ENCODE results near the gene SLC2A4. TPM values are rescaled to one million over a fixed set of nuclear protein-coding genes. Genes with fewer than 3 reads are reported as not detected.

SLC2A4 gene
- total and polyA plus RNA-seq, 2 experiments from 2014 or later = 6.3 to 13.6 TPM

DNA sequence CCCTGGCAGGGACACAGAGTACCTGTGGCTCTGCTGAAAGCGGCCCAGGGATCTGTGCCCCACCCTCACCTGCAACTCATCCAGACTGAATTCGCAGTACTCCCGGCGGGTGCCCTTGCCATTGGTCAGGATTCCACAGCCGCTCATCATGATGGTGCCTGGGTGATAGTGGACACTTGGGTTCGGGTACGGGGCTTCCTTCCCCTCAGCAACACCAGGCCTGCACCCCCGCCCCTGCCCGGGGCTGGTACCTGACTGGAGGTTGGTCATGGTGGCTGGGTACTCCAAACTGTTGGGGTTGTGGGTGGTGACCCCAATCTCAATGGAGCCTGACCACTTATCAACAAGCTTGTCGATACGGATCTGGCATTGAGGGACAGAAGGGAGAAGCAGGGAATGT lies 44.7 kb downstream of the SLC2A4 start:
- Histone ChIP-seq H4K20me1 (replicated peaks; ENCODE audit: insufficient read depth) (no peaks in the 10 kb centered on the region), H3K9me2 (ENCODE audit: insufficient read depth) (no peaks in the 10 kb centered on the region), H3K4me3 (no peak overlapping the region), H2AFZ (no peak overlapping the region), H3F3A (replicated peaks; ENCODE audit: low read depth) (peaks cover 24% of the 10 kb centered on the region), H3K79me2 (replicated peaks; ENCODE audit: insufficient read depth) (peaks cover 14% of the 10 kb centered on the region), H3K27ac (ENCODE audit: low read depth) (no peak overlapping the region), H3K4me1 (ENCODE audit: insufficient read depth) (peaks cover 10% of the 10 kb centered on the region), H3K36me3 (ENCODE audit: insufficient read depth) (peaks cover 17% of the 10 kb centered on the region; the same call in 1 of the 2 replicates), H3K27me3 (ENCODE audit: insufficient read depth) (no peaks in the 10 kb centered on the region), H3K4me2 (no peak overlapping the region)
- Mint-ChIP-seq H3K27ac (no peak overlapping the region), H3K4me3 (no peak overlapping the region), H3K27me3 (ENCODE audit: insufficient read depth, low read depth, poor library complexity) (peaks cover 6% of the 10 kb centered on the region), H3K9me3 (no peaks in the 10 kb centered on the region), H3K4me1 (peaks cover 14% of the 10 kb centered on the region), H3K36me3 (ENCODE audit: low read depth) (peaks cover 49% of the 10 kb centered on the region)
- no peak for TF ChIP-seq EZH2phosphoT487 (IDR thresholded peaks at IDR 0.05; ENCODE audit: unreplicated experiment)
- no peak for TF ChIP-seq POLR2AphosphoS5 (IDR thresholded peaks at IDR 0.05; ENCODE audit: low read depth)
- TF ChIP-seq EZH2 (IDR thresholded peaks at IDR 0.05; ENCODE audit: low read depth, unreplicated experiment) = no peak
- no peak for TF ChIP-seq CREB1 (CRISPR knock-in tag; IDR thresholded peaks at IDR 0.05; ENCODE audit: low read depth)
- TF ChIP-seq, protein P1, sequence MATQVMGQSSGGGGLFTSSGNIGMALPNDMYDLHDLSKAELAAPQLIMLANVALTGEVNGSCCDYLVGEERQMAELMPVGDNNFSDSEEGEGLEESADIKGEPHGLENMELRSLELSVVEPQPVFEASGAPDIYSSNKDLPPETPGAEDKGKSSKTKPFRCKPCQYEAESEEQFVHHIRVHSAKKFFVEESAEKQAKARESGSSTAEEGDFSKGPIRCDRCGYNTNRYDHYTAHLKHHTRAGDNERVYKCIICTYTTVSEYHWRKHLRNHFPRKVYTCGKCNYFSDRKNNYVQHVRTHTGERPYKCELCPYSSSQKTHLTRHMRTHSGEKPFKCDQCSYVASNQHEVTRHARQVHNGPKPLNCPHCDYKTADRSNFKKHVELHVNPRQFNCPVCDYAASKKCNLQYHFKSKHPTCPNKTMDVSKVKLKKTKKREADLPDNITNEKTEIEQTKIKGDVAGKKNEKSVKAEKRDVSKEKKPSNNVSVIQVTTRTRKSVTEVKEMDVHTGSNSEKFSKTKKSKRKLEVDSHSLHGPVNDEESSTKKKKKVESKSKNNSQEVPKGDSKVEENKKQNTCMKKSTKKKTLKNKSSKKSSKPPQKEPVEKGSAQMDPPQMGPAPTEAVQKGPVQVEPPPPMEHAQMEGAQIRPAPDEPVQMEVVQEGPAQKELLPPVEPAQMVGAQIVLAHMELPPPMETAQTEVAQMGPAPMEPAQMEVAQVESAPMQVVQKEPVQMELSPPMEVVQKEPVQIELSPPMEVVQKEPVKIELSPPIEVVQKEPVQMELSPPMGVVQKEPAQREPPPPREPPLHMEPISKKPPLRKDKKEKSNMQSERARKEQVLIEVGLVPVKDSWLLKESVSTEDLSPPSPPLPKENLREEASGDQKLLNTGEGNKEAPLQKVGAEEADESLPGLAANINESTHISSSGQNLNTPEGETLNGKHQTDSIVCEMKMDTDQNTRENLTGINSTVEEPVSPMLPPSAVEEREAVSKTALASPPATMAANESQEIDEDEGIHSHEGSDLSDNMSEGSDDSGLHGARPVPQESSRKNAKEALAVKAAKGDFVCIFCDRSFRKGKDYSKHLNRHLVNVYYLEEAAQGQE (IDR thresholded peaks at IDR 0.05; ENCODE audit: unreplicated experiment) = no peak
- no peak for TF ChIP-seq STAT1 (IDR thresholded peaks at IDR 0.05; ENCODE audit: unreplicated experiment)
- TF ChIP-seq NANOG (IDR thresholded peaks at IDR 0.05; ENCODE audit: borderline replicate concordance) = no peak
- no peak for TF ChIP-seq ZNF114 (CRISPR knock-in tag; IDR thresholded peaks at IDR 0.05)
- no peak for TF ChIP-seq ZNF331 (CRISPR knock-in tag; IDR thresholded peaks at IDR 0.05; ENCODE audit: low read depth)
- TF ChIP-seq, protein P2, sequence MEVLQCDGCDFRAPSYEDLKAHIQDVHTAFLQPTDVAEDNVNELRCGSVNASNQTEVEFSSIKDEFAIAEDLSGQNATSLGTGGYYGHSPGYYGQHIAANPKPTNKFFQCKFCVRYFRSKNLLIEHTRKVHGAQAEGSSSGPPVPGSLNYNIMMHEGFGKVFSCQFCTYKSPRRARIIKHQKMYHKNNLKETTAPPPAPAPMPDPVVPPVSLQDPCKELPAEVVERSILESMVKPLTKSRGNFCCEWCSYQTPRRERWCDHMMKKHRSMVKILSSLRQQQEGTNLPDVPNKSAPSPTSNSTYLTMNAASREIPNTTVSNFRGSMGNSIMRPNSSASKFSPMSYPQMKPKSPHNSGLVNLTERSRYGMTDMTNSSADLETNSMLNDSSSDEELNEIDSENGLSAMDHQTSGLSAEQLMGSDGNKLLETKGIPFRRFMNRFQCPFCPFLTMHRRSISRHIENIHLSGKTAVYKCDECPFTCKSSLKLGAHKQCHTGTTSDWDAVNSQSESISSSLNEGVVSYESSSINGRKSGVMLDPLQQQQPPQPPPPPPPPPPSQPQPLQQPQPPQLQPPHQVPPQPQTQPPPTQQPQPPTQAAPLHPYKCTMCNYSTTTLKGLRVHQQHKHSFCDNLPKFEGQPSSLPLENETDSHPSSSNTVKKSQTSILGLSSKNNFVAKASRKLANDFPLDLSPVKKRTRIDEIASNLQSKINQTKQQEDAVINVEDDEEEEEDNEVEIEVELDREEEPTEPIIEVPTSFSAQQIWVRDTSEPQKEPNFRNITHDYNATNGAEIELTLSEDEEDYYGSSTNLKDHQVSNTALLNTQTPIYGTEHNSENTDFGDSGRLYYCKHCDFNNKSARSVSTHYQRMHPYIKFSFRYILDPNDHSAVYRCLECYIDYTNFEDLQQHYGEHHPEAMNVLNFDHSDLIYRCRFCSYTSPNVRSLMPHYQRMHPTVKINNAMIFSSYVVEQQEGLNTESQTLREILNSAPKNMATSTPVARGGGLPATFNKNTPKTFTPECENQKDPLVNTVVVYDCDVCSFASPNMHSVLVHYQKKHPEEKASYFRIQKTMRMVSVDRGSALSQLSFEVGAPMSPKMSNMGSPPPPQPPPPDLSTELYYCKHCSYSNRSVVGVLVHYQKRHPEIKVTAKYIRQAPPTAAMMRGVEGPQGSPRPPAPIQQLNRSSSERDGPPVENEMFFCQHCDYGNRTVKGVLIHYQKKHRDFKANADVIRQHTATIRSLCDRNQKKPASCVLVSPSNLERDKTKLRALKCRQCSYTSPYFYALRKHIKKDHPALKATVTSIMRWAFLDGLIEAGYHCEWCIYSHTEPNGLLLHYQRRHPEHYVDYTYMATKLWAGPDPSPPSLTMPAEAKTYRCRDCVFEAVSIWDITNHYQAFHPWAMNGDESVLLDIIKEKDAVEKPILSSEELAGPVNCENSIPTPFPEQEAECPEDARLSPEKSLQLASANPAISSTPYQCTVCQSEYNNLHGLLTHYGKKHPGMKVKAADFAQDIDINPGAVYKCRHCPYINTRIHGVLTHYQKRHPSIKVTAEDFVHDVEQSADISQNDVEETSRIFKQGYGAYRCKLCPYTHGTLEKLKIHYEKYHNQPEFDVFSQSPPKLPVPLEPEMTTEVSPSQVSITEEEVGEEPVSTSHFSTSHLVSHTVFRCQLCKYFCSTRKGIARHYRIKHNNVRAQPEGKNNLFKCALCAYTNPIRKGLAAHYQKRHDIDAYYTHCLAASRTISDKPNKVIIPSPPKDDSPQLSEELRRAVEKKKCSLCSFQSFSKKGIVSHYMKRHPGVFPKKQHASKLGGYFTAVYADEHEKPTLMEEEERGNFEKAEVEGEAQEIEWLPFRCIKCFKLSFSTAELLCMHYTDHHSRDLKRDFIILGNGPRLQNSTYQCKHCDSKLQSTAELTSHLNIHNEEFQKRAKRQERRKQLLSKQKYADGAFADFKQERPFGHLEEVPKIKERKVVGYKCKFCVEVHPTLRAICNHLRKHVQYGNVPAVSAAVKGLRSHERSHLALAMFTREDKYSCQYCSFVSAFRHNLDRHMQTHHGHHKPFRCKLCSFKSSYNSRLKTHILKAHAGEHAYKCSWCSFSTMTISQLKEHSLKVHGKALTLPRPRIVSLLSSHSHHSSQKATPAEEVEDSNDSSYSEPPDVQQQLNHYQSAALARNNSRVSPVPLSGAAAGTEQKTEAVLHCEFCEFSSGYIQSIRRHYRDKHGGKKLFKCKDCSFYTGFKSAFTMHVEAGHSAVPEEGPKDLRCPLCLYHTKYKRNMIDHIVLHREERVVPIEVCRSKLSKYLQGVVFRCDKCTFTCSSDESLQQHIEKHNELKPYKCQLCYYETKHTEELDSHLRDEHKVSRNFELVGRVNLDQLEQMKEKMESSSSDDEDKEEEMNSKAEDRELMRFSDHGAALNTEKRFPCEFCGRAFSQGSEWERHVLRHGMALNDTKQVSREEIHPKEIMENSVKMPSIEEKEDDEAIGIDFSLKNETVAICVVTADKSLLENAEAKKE (CRISPR knock-in tag; IDR thresholded peaks at IDR 0.05) = no peak
- TF ChIP-seq, protein P3, sequence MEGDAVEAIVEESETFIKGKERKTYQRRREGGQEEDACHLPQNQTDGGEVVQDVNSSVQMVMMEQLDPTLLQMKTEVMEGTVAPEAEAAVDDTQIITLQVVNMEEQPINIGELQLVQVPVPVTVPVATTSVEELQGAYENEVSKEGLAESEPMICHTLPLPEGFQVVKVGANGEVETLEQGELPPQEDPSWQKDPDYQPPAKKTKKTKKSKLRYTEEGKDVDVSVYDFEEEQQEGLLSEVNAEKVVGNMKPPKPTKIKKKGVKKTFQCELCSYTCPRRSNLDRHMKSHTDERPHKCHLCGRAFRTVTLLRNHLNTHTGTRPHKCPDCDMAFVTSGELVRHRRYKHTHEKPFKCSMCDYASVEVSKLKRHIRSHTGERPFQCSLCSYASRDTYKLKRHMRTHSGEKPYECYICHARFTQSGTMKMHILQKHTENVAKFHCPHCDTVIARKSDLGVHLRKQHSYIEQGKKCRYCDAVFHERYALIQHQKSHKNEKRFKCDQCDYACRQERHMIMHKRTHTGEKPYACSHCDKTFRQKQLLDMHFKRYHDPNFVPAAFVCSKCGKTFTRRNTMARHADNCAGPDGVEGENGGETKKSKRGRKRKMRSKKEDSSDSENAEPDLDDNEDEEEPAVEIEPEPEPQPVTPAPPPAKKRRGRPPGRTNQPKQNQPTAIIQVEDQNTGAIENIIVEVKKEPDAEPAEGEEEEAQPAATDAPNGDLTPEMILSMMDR (conservative IDR thresholded peaks at IDR 0.05; ENCODE audit: low read depth in 2 of 2) = no peak
- TF ChIP-seq, protein P4, sequence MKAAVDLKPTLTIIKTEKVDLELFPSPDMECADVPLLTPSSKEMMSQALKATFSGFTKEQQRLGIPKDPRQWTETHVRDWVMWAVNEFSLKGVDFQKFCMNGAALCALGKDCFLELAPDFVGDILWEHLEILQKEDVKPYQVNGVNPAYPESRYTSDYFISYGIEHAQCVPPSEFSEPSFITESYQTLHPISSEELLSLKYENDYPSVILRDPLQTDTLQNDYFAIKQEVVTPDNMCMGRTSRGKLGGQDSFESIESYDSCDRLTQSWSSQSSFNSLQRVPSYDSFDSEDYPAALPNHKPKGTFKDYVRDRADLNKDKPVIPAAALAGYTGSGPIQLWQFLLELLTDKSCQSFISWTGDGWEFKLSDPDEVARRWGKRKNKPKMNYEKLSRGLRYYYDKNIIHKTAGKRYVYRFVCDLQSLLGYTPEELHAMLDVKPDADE (IDR thresholded peaks at IDR 0.05) = no peak
- no peak for TF ChIP-seq JUNB (IDR thresholded peaks at IDR 0.05; ENCODE audit: unreplicated experiment)
- ATAC-seq = no peak
- no peak for DNase-seq (ENCODE audit: low spot score)

All from GM23338 (cell line).